ENCODE data around the gene UBAP1.
"Not testable (repeated sequence)": the region's sequence is repeated elsewhere in the genome, so short reads cannot be mapped to it uniquely, and the experiment has no call there.

The UBAP1 gene

GRCh38 chr9:34254141-34254913 is 75.5 kb downstream of the UBAP1 start:
- peak; percentile 64 for FAIRE-seq
- TF ChIP-seq POLR2A (IDR thresholded peaks at IDR 0.05; ENCODE audit: low read depth, low read length) = 0 out of 2 replicates have a peak, but pooled peaks have one; percentile 13

GRCh38 chr9:34254966-34255825 is 76.4 kb downstream of the UBAP1 start:
- no peak for TF ChIP-seq POLR2A (IDR thresholded peaks at IDR 0.05; ENCODE audit: low read depth, low read length)
- DNase-seq (ENCODE audit: insufficient read length, low spot score) (peak; percentile 31), FAIRE-seq (no peak)

More at GRCh38 chr9:34254141-34254913, 75.5 kb downstream of the UBAP1 start:
- peak; percentile 83 for DNase-seq (ENCODE audit: insufficient read length, low spot score)

- FAIRE-seq = no peak
- TF ChIP-seq POLR2A (IDR thresholded peaks at IDR 0.05; ENCODE audit: low read depth, low read length) = no peak
- DNase-seq (ENCODE audit: insufficient read length, low spot score) = no peak
Measured at GRCh38 chr9:34256104-34256503, 77.3 kb downstream of the UBAP1 start.

- FAIRE-seq (no peak), DNase-seq (ENCODE audit: insufficient read length, low spot score) (no peak)
- TF ChIP-seq POLR2A (IDR thresholded peaks at IDR 0.05; ENCODE audit: low read depth, low read length) = no peak
Measured at GRCh38 chr9:34256987-34257585, 78.2 kb downstream of the UBAP1 start.

- no peak for TF ChIP-seq POLR2A (IDR thresholded peaks at IDR 0.05; ENCODE audit: low read depth, low read length)
- no peak for DNase-seq (ENCODE audit: insufficient read length, low spot score)
- FAIRE-seq = no peak
Measured at GRCh38 chr9:34259315-34259714, 80.5 kb downstream of the UBAP1 start.

GRCh38 chr9:34262971-34263370 is 84.1 kb downstream of the UBAP1 start:
- DNase-seq (ENCODE audit: insufficient read length, low spot score) (no peak), FAIRE-seq (no peak)
- no peak for TF ChIP-seq POLR2A (IDR thresholded peaks at IDR 0.05; ENCODE audit: low read depth, low read length)

GRCh38 chr9:34267660-34268059 is 88.8 kb downstream of the UBAP1 start:
- peak; percentile 31 for DNase-seq (ENCODE audit: insufficient read length, low spot score)
- TF ChIP-seq POLR2A (IDR thresholded peaks at IDR 0.05; ENCODE audit: low read depth, low read length) = no peak
- peak; percentile 30 for FAIRE-seq

GRCh38 chr9:34271265-34272006 is 92.6 kb downstream of the UBAP1 start:
- FAIRE-seq = no peak
- no peak for TF ChIP-seq POLR2A (IDR thresholded peaks at IDR 0.05; ENCODE audit: low read depth, low read length)
- DNase-seq (ENCODE audit: insufficient read length, low spot score) = no peak

- TF ChIP-seq POLR2A (IDR thresholded peaks at IDR 0.05; ENCODE audit: low read depth, low read length) = no peak
- DNase-seq (ENCODE audit: insufficient read length, low spot score) = no peak
- peak; percentile 23 for FAIRE-seq
Measured at GRCh38 chr9:34272101-34272541, 93.3 kb downstream of the UBAP1 start.

GRCh38 chr9:34273588-34273987 is 94.7 kb downstream of the UBAP1 start:
- not testable (repeated sequence) for FAIRE-seq; DNase-seq (ENCODE audit: insufficient read length, low spot score)

- no peak for TF ChIP-seq POLR2A (IDR thresholded peaks at IDR 0.05; ENCODE audit: low read depth, low read length)
- DNase-seq (ENCODE audit: insufficient read length, low spot score) (no peak), FAIRE-seq (no peak)
Measured at GRCh38 chr9:34275811-34276210, 97.0 kb downstream of the UBAP1 start.

- FAIRE-seq (no peak), DNase-seq (ENCODE audit: insufficient read length, low spot score) (no peak)
- no peak for TF ChIP-seq POLR2A (IDR thresholded peaks at IDR 0.05; ENCODE audit: low read depth, low read length)
Measured at GRCh38 chr9:34276772-34277171, 97.9 kb downstream of the UBAP1 start.

GRCh38 chr9:34279411-34279810 is 100.6 kb downstream of the UBAP1 start:
- FAIRE-seq (no peak), DNase-seq (ENCODE audit: insufficient read length, low spot score) (no peak)
- TF ChIP-seq POLR2A (IDR thresholded peaks at IDR 0.05; ENCODE audit: low read depth, low read length) = no peak
